IPS-NIHi7 (cell line): ENCODE results near the gene SEC61A2.
"Not testable (repeated sequence)": the region's sequence is repeated elsewhere in the genome, so short reads cannot be mapped to it uniquely, and the experiment has no call there.

Experiments
- DNase-seq: peaks from one replicate; pipeline ENCODE4 v3.0.0; 2012; ENCODE audit warnings: mixed read lengths; ENCODE audit errors: extremely low spot score

Gene SEC61A2

DNA sequence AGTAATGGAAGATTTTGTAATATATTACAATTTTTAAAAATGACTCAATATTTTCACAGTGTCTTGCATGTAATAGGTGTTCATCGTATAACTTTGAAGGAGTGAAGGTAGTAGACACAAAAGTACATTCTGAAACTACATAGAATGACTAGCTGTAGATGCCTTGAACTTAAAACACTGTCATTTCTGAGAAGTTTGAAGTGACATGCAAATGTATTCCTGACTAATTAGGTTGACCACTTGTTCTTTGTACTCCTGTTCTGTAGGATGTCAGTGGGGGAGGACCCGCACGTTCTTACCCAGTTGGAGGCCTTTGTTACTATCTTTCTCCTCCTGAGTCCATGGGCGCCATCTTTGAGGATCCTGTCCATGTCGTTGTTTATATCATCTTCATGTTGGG is 31.2 kb downstream of the SEC61A2 start:
- DNase-seq: no peak

DNA sequence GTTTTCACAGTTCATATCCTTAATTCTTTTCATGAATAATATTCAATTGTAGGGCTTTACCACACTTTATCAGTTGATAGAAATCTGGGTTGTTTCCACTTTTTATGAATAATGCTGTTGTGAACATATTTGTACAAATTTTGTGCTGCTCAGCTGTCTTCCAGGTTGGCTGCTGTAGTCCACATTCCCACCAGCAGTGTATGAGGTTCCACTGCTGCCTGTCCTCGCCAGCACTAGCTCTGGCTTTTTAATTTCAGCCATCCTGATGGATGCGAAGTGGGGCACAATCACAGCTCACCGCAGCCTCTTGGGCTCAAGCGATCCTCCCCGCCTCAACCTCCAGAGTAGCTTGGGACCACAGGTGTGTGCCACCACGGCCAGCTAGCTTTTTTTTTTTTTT is 33.5 kb downstream of the SEC61A2 start:
- DNase-seq: no peak

DNA sequence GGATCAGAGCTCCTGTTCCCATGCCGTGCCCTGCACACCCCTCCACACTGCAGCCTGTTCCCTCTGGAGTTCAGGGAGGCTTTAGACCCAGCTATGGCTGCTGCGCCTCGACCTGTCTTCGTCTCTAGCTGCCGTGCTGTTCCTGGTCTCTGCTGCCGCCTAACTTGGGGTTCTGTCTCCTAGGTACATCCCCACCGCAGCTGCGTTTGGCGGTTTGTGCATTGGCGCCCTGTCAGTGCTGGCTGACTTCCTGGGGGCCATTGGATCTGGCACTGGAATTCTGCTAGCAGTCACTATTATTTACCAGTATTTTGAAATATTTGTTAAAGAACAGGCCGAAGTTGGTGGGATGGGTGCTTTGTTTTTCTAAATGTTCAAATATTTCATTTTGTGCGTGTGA is 34.6 kb downstream of the SEC61A2 start:
- no peak for DNase-seq

DNA sequence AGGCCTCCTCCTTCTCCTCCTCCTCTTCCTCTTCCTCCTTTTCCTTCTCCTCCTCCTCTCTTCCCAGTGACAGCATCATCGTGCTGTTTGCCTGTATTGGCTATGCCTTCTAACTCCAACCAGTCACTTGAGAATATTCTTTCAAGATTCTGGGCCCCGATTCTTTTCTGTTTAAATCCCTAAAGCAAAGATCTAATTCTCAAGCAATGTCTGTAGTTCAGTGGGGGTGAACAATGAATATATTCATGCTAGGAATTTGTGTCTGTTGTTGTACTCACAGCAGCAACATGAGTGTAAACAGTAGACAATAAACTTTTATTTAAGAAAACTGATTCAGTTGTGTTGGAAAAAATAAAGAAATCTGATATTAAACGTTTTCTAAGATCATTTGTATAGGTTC is 35.6 kb downstream of the SEC61A2 start:
- DNase-seq: no peak

DNA sequence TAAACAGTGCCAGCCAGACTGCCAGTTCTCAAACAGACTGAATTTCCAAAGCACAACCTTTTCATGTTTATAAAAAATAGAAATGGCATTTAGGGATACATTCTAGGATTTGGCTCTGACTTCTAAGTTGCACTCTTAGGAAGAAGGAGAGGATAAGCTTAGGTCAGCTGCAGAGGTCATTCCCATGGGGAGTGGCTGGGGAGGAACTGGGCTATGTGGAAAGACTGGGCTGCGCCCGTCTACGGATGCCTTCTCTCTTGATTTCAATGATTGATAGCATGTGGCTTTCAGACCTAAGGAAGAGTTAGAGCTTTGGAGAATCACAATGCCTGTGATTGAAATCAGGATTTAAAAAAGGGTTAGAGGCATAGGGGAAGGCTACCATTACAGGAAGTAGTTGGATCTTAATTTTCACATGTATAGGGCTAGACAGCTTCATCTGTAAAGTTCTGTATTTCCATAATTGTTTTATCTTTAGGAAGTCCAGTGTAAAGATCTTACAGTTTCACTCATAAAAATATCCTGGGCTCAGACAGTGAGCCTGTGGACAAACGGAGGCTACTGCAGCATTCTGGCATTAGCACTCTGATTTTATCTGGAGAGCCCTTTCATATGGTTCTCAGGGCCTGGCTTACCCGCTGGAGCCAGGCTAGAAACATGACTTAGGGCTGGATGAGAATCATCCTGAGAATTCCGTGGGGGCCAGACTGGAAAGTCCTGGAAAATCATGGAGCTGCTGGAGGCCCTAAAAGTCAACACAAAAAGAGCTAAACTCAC is 36.7 kb downstream of the SEC61A2 start:
- DNase-seq: no peak

DNA sequence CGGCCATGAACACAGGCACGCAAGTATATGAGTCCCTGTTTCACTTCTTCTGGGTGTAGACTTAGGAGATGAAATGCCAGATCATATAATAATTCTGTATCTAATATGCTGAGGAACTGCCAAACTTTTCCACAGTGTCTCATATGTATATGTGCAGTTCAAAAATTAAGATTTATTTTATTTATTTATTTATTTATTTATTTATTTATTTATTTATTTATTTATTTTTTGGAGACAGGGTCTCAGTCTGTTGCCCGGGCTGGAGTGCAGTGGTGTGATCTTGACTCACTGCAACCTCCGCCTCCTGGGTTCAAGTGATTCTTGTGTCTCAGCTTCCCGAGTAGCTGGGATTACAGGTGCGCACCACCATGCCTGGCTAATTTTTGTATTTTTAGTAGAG is 42.0 kb downstream of the SEC61A2 start:
- DNase-seq: not testable (repeated sequence)

DNA sequence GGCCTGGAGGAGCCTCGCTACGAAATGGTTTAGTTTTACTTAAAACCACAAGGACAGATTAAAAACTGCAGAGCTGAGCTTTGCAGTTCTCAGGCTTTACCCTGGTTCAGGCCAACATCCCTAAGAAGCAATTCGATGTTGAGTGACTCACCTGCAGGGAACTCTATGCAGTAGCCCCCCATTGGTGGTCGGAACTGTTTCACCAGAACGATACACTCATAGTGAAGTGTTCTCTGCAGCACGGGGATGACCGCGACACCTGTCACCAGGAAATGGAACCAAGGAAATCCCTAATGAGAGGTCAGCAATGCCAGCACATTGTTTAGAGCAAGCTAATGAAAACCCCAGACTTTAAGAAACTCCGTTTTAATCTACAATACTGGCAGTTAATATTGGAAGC is 48.2 kb downstream of the SEC61A2 start:
- DNase-seq: no peak

DNA sequence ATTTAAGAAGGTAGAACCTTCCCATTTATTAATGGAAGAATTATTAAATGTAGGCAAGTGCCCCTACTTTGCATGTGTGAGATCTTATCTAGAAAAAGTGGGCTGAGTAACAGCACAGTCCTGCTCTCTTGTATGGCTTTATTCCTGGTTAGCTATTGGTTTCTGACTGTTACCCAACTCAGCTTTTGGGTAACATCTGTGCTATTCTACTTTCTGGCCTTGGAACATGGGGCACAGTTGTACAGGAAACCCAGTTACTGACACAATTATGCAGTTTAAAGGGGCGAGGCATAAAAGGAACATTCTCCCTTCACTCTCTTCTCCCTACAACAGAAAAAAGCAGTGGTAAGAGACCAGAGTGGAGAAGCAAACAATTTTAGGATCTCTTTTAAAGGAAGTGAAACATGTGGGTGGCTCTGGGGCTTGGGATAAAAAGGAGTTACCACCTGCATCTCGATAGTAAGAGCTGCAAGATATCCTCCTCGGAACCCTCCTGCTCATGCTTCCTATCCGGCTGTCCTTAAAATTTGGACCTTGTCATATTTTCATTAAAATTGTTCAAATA is 50.2 kb downstream of the SEC61A2 start:
- no peak for DNase-seq

DNA sequence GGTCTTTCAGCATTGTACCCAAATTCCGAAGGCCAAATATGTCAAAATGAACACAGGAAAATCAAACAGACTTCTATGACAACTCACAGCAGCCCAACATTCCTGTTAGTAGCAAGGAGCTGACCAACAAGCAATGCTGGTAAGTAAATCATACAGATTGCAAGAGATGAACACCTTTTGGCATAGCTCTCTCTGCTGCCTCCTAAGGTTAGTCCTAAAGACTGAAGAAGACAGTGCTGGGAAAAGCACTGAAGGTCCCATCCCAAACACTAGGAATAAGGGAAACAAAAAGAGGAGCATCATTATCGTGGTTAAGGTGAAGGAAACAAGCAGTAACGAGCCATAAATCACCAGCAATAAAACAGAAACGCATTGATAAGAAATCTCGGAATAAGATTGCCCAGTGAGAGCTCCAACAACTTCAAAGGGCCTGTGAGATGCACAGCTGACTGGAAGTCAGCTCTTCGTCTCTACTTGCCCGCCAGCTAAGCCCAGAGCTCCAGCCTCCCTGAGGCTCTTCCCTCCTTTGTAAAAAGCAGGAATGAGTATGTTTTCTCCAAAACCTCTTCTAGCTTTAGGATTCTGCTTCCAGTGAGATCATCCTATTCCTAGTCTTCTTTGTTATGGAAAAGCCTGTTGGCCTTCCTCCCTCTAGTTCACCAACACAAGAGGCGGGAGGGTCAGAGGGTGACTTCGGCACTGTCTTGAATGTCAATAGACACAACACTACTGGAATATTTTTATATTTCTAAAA is 50.9 kb downstream of the SEC61A2 start:
- DNase-seq: peak; percentile 48

DNA sequence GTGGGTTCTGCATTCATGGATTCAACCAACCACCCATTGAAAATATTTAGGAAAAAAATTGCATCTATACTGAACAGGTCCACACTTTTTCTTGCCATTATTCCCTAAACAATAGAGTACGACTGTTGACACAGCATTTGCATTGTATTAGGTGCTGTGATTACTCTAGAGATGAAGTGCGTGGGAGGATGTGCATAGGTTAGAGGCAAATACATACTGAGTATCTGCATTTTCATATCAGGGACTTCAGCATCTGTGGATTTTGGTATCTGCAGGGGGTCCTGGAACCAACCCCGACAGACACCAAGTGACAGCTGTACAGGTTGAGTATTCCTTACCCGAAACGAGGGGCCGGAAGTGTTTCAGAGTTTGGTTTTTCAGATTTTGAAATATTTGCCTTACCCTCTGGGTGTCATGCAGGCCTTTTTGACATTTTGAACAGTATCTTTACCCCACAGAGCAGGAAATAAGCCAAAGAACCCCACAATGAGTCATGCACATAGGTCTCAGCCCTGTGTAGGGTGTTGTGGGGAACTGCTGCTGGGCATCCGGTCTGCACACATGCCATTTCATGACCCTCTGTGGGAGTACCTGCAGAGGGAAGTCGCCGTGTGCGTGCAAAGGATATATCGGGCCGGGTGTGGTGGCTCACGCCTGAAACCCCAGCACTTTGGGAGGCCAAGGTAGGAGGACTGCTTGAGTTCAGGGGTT is 51.7 kb downstream of the SEC61A2 start:
- DNase-seq: no peak

DNA sequence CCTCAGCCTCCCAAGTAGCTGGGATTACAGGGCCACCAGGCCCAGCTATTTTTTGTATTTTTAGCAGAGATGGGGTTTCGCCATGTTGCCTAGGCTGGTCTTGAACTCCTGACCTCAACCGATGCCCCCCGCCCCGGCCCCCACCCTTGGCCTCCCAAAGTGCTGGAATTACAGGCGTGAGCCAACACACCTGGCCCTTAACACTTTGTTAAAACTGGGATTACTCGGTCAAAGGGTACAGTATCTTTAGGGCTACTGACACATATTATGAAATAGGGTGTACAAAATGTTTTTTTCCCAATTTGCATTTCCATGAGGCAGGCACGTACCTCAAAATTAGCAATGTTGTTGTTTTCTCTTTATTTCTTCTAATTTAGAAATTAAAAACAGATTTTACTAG is 54.7 kb downstream of the SEC61A2 start:
- DNase-seq: no peak

DNA sequence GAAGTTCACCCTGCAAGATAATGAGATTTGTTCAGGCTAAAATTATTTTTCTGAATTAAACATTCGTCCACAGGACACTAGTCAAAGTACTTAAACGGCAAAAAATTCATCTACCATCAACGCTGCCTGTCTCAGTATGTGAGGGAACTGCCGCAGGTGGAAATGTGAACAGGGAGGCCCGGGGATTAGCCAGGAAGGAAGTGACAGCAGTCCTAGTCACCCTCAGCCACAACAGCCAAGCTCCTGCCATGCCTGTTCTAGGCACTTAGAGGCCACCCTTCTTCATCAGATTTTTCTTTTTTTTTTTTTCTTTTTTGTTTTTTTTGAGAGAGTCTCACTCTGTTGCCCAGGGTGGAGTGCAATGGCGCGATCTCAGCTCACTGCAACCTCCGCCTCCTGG is 56.8 kb downstream of the SEC61A2 start:
- DNase-seq: no peak

DNA sequence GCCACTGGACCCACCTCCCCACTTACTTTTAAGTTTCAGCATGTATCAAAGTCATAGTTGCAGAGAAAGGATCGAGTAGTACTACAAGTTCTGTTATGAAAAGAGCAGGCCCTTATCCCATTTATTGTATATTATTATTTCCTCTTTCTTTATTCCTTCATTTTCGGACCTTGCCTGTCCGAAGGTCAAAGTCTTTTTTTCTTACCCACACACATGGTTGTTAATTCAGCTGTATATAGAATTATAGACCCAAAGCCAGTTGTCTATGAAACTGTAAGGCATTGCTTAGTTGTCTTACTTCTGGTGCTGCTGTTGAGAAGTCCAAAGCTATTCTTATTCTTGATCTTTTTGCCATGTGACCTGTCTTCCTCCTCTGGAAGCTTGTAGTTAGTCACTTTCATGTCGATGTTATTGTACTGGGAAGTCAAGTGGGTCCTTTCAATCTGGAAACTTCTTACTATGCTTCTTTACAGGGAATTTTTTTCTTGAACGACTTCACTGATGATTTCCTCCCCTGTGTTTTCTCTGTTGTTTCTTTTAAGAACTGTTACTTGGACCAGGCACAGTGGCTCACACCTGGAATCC is 57.9 kb downstream of the SEC61A2 start:
- no peak for DNase-seq

DNA sequence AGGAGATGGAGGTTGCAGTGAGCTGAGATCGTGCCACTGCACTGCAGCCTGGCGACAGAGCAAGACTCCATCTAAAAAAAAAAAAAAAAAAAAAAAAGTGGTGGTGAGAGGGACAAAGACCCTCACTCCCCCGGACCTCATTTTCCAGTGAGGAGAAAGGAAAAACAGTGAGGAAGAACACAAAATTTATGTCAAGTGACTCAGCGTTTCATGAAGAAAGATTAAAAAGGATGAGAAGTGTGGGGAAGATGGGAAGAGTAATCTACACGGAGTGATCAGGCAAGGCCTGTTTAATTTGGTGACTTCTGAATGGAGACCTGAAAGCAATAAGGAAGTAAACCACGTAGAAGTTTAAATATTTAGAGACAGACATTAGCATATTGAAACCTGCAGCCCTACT is 59.2 kb downstream of the SEC61A2 start:
- DNase-seq: no peak

DNA sequence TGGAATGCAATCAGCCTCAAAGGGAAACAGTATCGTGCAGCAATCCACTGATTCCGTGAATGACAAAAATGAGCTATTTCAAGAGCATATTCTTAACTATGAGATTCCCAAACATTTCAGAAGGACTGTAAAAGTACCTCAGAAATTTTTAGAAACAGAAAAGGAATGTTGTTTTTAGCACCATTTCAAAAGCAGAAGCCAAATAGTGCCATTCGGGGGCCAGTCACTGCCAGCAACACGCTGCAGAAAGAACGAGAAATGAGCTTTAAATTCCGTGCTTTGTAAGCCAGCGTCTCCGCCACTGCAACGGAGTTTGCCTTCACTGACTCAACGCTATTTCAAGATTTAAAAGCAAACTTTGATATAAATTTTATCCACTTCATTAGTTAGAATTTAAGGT is 59.9 kb downstream of the SEC61A2 start:
- no peak for DNase-seq

DNA sequence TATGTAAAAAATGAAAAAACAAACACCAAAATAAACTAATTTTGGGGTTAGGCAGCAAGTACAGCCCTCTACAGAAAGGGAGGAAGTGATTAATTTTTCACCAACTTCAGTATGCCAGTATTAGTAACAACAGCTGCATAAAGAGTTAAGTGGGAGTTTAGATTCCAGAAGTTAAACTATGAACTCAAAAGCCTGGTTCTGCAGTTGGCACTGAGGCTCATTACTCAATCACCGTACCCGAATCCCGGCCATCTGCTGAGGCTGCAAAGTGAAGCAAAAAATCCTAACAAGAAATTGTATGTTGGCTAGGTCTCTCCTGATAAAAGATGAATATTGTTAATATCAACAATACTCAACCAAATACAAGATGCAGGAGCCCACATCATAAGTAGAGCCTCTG is 62.2 kb downstream of the SEC61A2 start:
- DNase-seq: no peak

DNA sequence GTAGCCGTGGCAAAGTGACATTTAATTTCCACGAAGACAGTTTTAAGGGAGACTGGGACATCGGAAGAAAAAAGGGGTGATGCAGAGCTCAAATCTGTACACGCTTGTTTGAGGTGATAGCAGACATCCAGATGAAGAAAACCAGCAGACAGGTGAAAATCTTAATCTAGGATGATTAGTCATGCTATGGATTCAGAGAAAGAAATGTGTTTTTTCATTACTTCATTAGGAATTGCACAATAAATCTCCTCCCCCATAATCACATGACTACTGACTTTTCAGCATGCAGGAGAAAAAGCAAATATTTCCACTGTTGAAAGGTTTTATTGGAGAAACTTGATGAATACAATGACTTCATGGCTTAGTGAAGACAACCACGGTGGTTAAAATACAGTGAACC is 63.7 kb downstream of the SEC61A2 start:
- no peak for DNase-seq

DNA sequence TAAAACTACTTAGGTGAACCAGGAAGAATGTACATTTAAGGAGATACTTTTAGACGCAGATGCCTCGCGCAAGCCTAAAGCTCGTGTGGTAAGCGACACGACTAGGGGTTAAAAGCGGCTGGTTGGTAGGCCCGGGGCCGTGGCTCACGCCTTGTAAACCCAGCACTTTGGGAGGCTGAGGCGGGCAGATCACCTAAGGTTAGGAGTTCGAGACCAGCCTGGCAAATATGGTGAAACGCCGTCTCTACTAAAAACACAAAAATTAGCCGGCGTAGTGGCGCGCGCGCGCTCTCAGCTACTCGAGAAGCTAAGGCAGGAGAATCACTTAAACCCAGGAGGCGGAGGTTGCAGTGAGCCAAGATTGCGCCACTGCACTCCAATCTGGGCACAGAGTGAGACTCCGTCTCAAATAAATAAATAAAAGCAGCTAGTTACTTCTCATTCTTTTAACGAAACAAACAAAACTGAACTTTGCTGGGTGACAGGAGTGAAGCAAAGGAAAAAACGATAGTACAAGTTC is 65.3 kb downstream of the SEC61A2 start:
- DNase-seq: no peak

DNA sequence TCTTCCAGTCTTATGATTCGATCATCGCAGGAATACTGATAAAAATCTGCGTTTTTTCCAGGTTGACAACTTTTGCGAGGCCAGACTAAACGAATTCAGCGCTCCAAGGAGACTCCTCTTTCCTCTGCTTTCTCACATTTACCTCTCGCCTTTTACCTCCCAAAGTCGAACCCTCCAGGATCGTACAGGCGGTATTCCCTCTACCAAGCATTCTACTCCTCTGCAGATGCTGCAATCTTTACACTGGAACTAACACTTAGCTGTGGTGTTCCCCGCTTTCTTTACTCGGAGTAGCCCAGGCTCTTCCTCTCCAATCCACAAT is 65.8 kb downstream of the SEC61A2 start:
- DNase-seq: peak; percentile 14

DNA sequence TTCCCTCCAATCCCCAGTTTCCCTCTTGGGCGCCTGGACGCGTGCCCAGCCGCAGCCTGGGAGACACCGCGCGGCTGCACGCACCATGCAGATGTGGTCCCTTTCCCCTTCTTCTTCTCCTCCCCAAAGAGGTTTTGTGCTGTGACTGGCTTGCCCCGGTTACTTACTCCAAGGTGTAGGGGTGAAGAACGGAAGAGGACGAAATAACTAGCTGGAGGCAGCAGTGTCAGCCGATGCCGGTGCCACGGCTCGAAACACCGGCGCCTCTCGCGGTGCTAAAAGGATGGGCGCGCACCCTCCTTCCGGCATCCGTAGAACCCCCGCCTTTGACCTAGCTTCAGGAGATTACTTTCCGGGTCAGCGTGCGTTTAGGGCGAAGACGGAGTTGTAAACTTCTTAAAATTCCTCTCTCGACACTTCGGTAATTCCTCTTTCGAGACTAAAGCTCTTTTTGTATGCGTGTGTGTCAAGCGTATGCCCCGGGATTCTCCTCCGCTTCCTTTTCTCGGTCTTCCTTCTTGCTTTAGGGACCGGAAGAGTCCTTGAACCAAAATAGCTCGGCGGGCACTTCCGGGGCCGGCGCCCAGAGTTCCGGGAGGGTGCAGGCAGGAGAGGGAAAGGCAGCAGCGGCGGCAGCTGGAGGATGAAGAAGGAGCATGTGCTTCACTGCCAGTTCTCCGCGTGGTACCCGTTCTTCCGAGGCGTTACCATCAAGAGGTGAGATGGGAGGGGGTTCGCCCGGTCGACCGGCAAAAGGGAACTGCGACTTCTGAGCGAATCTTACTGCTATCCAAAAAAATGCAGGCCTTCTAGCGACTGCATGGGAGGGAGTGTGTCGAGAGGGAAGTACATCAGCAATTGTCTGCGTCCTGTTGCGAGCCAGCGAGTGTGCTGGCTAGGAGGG is 66.4 kb downstream of the SEC61A2 start, which contains the start of the genes CDC123 and NUDT5:
Gene CDC123, plus strand, starts transcription at position 586 of the 904 bp plus-strand sequence. Its CDS starts 58 bp downstream, at position 644.
Gene NUDT5, minus strand, starts transcription at position 289 of the 904 bp plus-strand sequence. CDS start 9,600 bp downstream, outside the sequence.
- peak; percentile 89 for DNase-seq
